ENCODE measurements around the gene KCNMA1.

Gene KCNMA1

DNA sequence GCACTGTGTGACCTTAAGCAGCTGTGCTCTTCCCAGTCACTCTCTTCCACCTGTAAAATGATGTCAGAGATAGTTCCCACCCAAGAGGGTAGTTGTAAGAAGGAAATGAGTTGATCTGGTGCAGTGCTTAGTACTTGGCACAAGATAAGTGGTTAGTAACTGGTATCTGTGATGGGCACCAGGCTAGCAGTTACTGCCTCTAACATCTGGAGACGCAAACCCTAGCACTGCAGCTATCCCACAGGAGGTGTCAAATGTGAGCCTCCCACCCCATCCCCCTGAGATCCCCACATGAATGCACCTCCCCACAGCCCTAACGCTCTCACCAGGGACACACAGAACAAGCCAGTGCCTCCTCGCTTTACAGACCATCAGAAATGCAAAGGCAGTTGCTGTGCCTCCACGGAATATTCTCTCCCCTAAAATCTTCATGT is 72.0 kb downstream of the KCNMA1 start:
- no peak for DNase-seq (ENCODE audit: low read depth)
- no peak for TF ChIP-seq POLR2A (IDR thresholded peaks at IDR 0.05; ENCODE audit: extremely low read depth, insufficient read length)
- TF ChIP-seq, protein P1, sequence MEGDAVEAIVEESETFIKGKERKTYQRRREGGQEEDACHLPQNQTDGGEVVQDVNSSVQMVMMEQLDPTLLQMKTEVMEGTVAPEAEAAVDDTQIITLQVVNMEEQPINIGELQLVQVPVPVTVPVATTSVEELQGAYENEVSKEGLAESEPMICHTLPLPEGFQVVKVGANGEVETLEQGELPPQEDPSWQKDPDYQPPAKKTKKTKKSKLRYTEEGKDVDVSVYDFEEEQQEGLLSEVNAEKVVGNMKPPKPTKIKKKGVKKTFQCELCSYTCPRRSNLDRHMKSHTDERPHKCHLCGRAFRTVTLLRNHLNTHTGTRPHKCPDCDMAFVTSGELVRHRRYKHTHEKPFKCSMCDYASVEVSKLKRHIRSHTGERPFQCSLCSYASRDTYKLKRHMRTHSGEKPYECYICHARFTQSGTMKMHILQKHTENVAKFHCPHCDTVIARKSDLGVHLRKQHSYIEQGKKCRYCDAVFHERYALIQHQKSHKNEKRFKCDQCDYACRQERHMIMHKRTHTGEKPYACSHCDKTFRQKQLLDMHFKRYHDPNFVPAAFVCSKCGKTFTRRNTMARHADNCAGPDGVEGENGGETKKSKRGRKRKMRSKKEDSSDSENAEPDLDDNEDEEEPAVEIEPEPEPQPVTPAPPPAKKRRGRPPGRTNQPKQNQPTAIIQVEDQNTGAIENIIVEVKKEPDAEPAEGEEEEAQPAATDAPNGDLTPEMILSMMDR (IDR thresholded peaks at IDR 0.05; ENCODE audit: low read depth, low read length) = no peak
- TF ChIP-seq MAX (IDR thresholded peaks at IDR 0.05; ENCODE audit: low read depth, low read length) = no peak
- no peak for TF ChIP-seq MYC (IDR thresholded peaks at IDR 0.05; ENCODE audit: low read depth, low read length)
- H3K4me3 ChIP-seq (ENCODE audit: low read depth, low read length) = no peak overlapping the region

GRCh38 chr10:77564731-77565589 is 72.6 kb downstream of the KCNMA1 start:
- no peak for DNase-seq (ENCODE audit: low read depth)
- H3K4me3 ChIP-seq (ENCODE audit: low read depth, low read length) = no peak overlapping the region
- TF ChIP-seq MYC (IDR thresholded peaks at IDR 0.05; ENCODE audit: low read depth, low read length) (no peak), POLR2A (IDR thresholded peaks at IDR 0.05; ENCODE audit: extremely low read depth, insufficient read length) (no peak), MAX (IDR thresholded peaks at IDR 0.05; ENCODE audit: low read depth, low read length) (no peak)
- TF ChIP-seq, protein P1 (IDR thresholded peaks at IDR 0.05; ENCODE audit: low read depth, low read length) = no peak

DNA sequence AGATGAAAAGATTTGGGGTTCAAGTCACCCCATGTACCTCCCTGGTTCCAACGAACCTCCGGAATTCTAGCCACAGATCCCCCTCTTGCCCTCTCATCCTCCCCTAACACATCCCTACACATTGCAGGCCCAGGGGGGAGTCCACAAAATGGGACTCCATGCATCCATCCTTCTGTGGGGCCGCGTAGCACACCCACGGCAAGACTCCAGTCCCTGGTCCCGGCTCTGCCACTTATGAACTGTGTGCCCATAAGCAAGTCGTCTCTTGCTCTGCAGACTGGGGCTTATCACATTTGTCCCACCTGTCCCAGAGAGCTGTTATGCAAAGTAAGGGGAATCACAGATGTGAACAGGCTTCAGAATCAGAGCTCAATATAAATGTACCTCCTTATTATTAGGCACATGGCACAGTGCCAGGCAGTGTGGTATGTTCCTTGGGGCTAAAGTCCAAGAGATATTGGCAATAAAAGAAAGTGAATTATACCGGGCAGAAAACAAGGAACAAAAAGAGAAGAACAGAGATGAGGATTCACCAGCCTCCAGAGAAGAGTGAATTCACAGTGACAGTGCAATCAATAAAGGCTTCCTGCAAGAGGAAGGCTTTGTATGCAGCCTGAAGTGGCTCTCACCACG is 73.9 kb downstream of the KCNMA1 start:
- H3K4me3 ChIP-seq (ENCODE audit: low read depth, low read length) = no peak overlapping the region
- TF ChIP-seq, protein P1 (IDR thresholded peaks at IDR 0.05; ENCODE audit: low read depth, low read length) = no peak
- no peak for TF ChIP-seq MAX (IDR thresholded peaks at IDR 0.05; ENCODE audit: low read depth, low read length)
- no peak for TF ChIP-seq POLR2A (IDR thresholded peaks at IDR 0.05; ENCODE audit: extremely low read depth, insufficient read length)
- TF ChIP-seq MYC (IDR thresholded peaks at IDR 0.05; ENCODE audit: low read depth, low read length) = no peak
- no peak for DNase-seq (ENCODE audit: low read depth)

- TF ChIP-seq POLR2A (IDR thresholded peaks at IDR 0.05; ENCODE audit: extremely low read depth, insufficient read length) = no peak
- TF ChIP-seq MAX (IDR thresholded peaks at IDR 0.05; ENCODE audit: low read depth, low read length) = no peak
- TF ChIP-seq MYC (IDR thresholded peaks at IDR 0.05; ENCODE audit: low read depth, low read length) = no peak
- TF ChIP-seq, protein P1 (IDR thresholded peaks at IDR 0.05; ENCODE audit: low read depth, low read length) = no peak
- DNase-seq (ENCODE audit: low read depth) = no peak
- no peak overlapping the region for H3K4me3 ChIP-seq (ENCODE audit: low read depth, low read length)
These were observed 74.9 kb downstream of the KCNMA1 start for GRCh38 chr10:77562742-77563141.

DNA sequence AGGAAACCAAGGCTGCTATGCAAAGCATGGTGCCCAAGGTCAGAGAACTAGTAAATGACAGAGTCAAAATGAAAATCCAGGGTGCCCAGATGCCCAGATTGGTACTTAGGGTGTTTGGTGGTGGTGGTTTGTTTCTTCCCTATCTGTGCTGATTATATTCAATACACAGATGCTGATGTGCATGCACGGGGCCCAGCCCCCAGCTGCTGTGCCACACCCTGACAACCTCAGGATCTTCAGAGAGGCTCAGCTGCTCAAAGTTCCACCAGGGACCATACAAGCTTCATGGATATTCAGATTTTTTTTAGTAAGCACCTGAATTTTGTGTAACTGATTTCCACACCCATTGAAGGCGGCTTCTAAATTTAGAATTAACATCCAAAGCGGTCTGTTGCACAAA is 75.6 kb downstream of the KCNMA1 start:
- DNase-seq (ENCODE audit: low read depth) = no peak
- H3K4me3 ChIP-seq (ENCODE audit: low read depth, low read length) = no peak overlapping the region
- TF ChIP-seq POLR2A (IDR thresholded peaks at IDR 0.05; ENCODE audit: extremely low read depth, insufficient read length) = no peak
- TF ChIP-seq, protein P1 (IDR thresholded peaks at IDR 0.05; ENCODE audit: low read depth, low read length) = no peak
- TF ChIP-seq MYC (IDR thresholded peaks at IDR 0.05; ENCODE audit: low read depth, low read length) = no peak
- TF ChIP-seq MAX (IDR thresholded peaks at IDR 0.05; ENCODE audit: low read depth, low read length) = no peak

All from NB4 (cell line).